CD4-positive, CD25-positive, alpha-beta regulatory T cell (primary cell): Measurements from ENCODE around the gene SMAD4. TPM values are rescaled to one million over a fixed set of nuclear protein-coding genes. Genes with fewer than 3 reads are reported as not detected.

Experiments used
- ATAC-seq, 2 donors: fragments of 150-1000 bp; cut with Tn5 transposase; one replicate each; pipeline ENCODE4 v1.10.0; 2021; ENCODE audit warnings: low read depth in 2 of 2, moderate number of reproducible peaks in 2 of 2, moderate library complexity in 1 of 2
- DNase-seq, 3 donors: peaks; one replicate each; pipeline versions ENCODE4 v3.0.0 to v3.0.0-alpha.2; 2012 to 2022; ENCODE audit warnings: mixed read lengths in 1 of 3
- H3K27ac ChIP-seq: one replicate; pipeline ENCODE4 v1.7.0; 2013; ENCODE audit warnings: mild to moderate bottlenecking, low read length; ENCODE audit not compliant: insufficient read depth, poor library complexity, severe bottlenecking
- H3K27me3 ChIP-seq: one replicate; pipeline ENCODE4 v1.7.0; 2013; ENCODE audit warnings: low read length; ENCODE audit not compliant: control insufficient read depth, insufficient read depth
- H3K36me3 ChIP-seq: one replicate; pipeline ENCODE4 v1.7.0; 2013; ENCODE audit warnings: mild to moderate bottlenecking, low read length, moderate library complexity; ENCODE audit not compliant: control insufficient read depth, insufficient read depth
- H3K4me1 ChIP-seq: 2 replicates; pipeline ENCODE4 v1.7.0; 2013; ENCODE audit warnings: mild to moderate bottlenecking, low read length; ENCODE audit not compliant: insufficient read depth, control insufficient read depth, poor library complexity, severe bottlenecking
- H3K4me3 ChIP-seq: one replicate; pipeline ENCODE4 v1.7.0; 2013; ENCODE audit warnings: low read depth, mild to moderate bottlenecking, low read length, moderate library complexity
- H3K9me3 ChIP-seq, 2 experiments: 1 replicate in 1 of 2; 2 replicates in 1 of 2; pipeline ENCODE4 v1.7.0; 2013; ENCODE audit warnings: low read length in 2 of 2, mild to moderate bottlenecking in 1 of 2, moderate library complexity in 1 of 2; ENCODE audit not compliant: control insufficient read depth in 2 of 2
- H3K27ac Mint-ChIP-seq, 3 donors: one replicate each; pipeline ENCODE4 v1.8.0; 2020 to 2022; ENCODE audit warnings: mild to moderate bottlenecking in 3 of 3, mixed read lengths in 3 of 3, moderate library complexity in 2 of 3
- H3K27me3 Mint-ChIP-seq: one replicate; pipeline ENCODE4 v1.8.0; 2022; ENCODE audit warnings: mild to moderate bottlenecking, mixed read lengths
- H3K36me3 Mint-ChIP-seq: one replicate; pipeline ENCODE4 v1.8.0; 2020; ENCODE audit warnings: mixed read lengths
- H3K4me1 Mint-ChIP-seq, 4 donors: one replicate each; pipeline ENCODE4 v1.8.0; 2020 to 2022; ENCODE audit warnings: mixed read lengths in 4 of 4, mild to moderate bottlenecking in 1 of 4
- H3K4me3 Mint-ChIP-seq, 4 donors: one replicate each; pipeline ENCODE4 v1.8.0; 2020 to 2022; ENCODE audit warnings: mild to moderate bottlenecking in 4 of 4, mixed read lengths in 4 of 4, moderate library complexity in 3 of 4
- H3K9me3 Mint-ChIP-seq, 7 donors: one replicate each; pipeline ENCODE4 v1.8.0; 2020 to 2022; ENCODE audit warnings: mixed read lengths in 7 of 7, mild to moderate bottlenecking in 3 of 7, moderate library complexity in 2 of 7
- polyA plus RNA-seq, 4 donors: library from polyadenylated mRNA; unstranded; fragments of 300-500 nt; fragmentation: Illumina TruSeq; gene quantifications; one replicate each; pipeline ENCODE4 v1.2.3, GENCODE V29; 2021
- total RNA-seq: library from RNA; stranded (reverse); gene quantifications from one replicate; pipeline ENCODE4 v1.2.3, GENCODE V29; 2022

Gene SMAD4
- total and polyA plus RNA-seq, 5 donors from 2014 or later = 61.5 to 89.5 (median 81.1) TPM

DNA sequence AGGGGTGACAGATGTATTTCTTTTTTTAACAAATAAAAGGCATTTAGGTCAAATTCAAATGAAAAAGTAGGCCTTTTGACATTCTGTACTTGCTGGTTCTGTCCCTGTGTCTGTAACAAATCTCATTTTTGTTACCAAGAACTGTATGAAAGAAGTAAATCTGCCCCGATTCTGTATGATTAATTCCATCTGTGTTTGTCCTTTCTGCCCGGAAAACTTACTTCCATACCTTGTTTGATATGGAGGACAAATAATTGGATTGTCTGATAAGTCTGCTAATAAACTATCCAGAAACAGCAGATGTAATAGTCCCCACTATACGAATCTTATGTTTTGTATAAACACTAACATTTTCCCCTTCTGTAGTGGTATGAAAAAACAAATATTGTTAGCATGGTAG, 97.7 kb downstream of the SMAD4 start:
- Histone ChIP-seq H3K4me1 (no peaks in the 10 kb centered on the region), H3K9me3 (no peaks in the 10 kb centered on the region), H3K36me3 (no peaks in the 10 kb centered on the region), H3K4me3 (no peak overlapping the region), H3K27ac (no peak overlapping the region), H3K27me3 (no peaks in the 10 kb centered on the region)
- Mint-ChIP-seq H3K4me3 (no peak overlapping the region), H3K27me3 (no peaks in the 10 kb centered on the region), H3K9me3 (peaks cover 0 to 3% (median 0%) of the 10 kb centered on the region in 7 donors), H3K4me1 (no peaks in the 10 kb centered on the region), H3K36me3 (no peaks in the 10 kb centered on the region), H3K27ac (no peak overlapping the region)
- ATAC-seq (no peak), DNase-seq (no peak)

DNA sequence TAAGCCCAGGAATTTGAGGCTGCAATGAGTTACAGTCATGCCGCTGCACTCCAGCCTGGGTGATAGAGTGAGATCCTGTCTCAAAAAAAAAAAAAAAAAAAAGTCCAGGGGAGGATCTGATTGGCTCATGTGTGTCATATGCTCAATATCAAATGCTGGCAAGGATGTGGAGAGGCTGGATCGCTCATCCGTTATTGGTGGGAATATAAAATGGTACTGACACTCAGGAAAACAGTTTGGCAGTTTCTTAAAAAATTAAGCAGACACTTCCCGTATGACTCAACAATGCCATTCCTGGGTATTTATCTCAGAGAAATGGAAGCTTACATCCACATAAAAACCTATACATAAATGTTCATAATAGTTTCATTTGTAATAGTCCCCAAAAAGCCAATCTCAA, 98.5 kb downstream of the SMAD4 start:
- Histone ChIP-seq H3K27me3 (no peaks in the 10 kb centered on the region), H3K36me3 (no peaks in the 10 kb centered on the region), H3K27ac (no peak overlapping the region), H3K4me1 (no peaks in the 10 kb centered on the region), H3K4me3 (no peak overlapping the region), H3K9me3 (no peaks in the 10 kb centered on the region)
- H3K27ac Mint-ChIP-seq = no peak overlapping the region
- H3K27me3 Mint-ChIP-seq = no peaks in the 10 kb centered on the region
- DNase-seq (no peak), ATAC-seq (no peak)
- H3K4me1 Mint-ChIP-seq = no peaks in the 10 kb centered on the region
- H3K9me3 Mint-ChIP-seq = peaks cover 0 to 3% (median 0%) of the 10 kb centered on the region in 7 donors
- H3K36me3 Mint-ChIP-seq = no peaks in the 10 kb centered on the region
- H3K4me3 Mint-ChIP-seq = no peak overlapping the region

DNA sequence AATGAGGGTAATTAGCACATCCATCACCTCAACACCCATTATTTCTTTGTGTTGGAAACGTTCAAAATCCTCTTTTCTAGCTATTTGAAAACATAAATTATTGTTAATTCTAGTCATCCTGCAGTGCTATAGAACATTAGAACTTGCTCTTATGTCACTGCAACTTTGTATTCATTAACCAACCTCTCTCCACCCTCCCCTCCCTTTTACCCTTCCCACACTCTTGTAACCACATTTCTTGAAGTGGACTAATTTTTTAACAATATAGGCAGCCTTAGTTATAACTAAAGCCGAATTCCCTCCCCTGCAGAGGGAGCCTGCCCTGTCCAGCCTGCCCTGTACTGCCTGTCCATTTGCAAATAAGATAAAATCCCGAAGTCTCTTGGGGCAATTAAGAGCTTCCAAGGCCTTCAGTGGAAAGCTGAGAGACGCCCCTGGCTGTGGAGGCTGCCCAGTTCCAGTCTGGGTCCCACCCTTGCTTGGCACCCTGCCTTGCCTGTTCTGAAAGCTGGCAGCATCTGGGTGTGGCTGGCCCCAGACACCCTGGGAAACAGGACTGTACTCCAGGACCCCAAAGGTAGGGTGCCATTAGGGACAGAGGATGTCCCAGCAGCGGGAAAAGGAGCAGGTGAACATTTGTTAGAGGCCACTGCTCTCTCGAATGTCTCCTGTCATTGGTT, 102.4 kb downstream of the SMAD4 start:
- H3K27me3 Mint-ChIP-seq = no peaks in the 10 kb centered on the region
- H3K4me1 ChIP-seq = no peaks in the 10 kb centered on the region
- H3K27ac ChIP-seq = no peak overlapping the region
- H3K4me3 Mint-ChIP-seq = no peak overlapping the region
- no peak overlapping the region for H3K4me3 ChIP-seq
- peak overlapping the region in 1 of 3 donors; percentile 85 for H3K27ac Mint-ChIP-seq
- ATAC-seq = no peak
- no peaks in the 10 kb centered on the region for H3K36me3 ChIP-seq
- H3K27me3 ChIP-seq = no peaks in the 10 kb centered on the region
- peaks cover 0 to 5% (median 0%) of the 10 kb centered on the region in 4 donors for H3K4me1 Mint-ChIP-seq
- no peaks in the 10 kb centered on the region for H3K9me3 ChIP-seq
- no peak for DNase-seq
- peaks cover 0 to 3% (median 0%) of the 10 kb centered on the region in 7 donors for H3K9me3 Mint-ChIP-seq
- no peaks in the 10 kb centered on the region for H3K36me3 Mint-ChIP-seq

- Histone ChIP-seq H3K36me3 (no peaks in the 10 kb centered on the region), H3K4me3 (no peak overlapping the region), H3K9me3 (no peaks in the 10 kb centered on the region), H3K27me3 (no peaks in the 10 kb centered on the region), H3K27ac (no peak overlapping the region), H3K4me1 (no peaks in the 10 kb centered on the region)
- DNase-seq (no peak), ATAC-seq (no peak)
- Mint-ChIP-seq H3K4me3 (no peak overlapping the region), H3K36me3 (no peaks in the 10 kb centered on the region), H3K9me3 (peaks cover 0 to 3% (median 0%) of the 10 kb centered on the region in 7 donors), H3K27ac (no peak overlapping the region), H3K27me3 (no peaks in the 10 kb centered on the region), H3K4me1 (peaks cover 0 to 5% (median 0%) of the 10 kb centered on the region in 4 donors)
Observed at GRCh38 chr18:51133580-51134160, 103.7 kb downstream of the SMAD4 start.

Other genes with a start within 250 kb of the SMAD4 start
- not detected for gene MRO, start 210.2 kb upstream of the SMAD4 start, total RNA-seq
- not detected for gene MRO, start 210.2 kb upstream of the SMAD4 start, polyA plus RNA-seq
- 29.5 TPM for gene ME2, start 151.1 kb upstream of the SMAD4 start, total RNA-seq
- 10 to 100 TPM; 35.9 to 45.4 (median 41.2) TPM for gene ME2, start 151.1 kb upstream of the SMAD4 start, polyA plus RNA-seq
- 5.9 TPM for gene ELAC1, start 62.2 kb upstream of the SMAD4 start, total RNA-seq
- gene ELAC1, start 62.2 kb upstream of the SMAD4 start, polyA plus RNA-seq = 10 to 100 TPM; 18.5 to 23.0 (median 19.6) TPM
- gene MEX3C, start 167.5 kb downstream of the SMAD4 start, total RNA-seq = 84.3 TPM
- 10 to 100 TPM in 2 of 4 donors, 1 to 10 TPM in 2; 6.4 to 12.9 (median 10.0) TPM for gene MEX3C, start 167.5 kb downstream of the SMAD4 start, polyA plus RNA-seq